Astrocyte (in vitro differentiated cells and primary cell): ENCODE data around the gene MTHFSD. TPM values are rescaled to one million over a fixed set of nuclear protein-coding genes. Genes with fewer than 3 reads are reported as not detected.

Experiments
- DNase-seq: peaks from one replicate; pipeline ENCODE4 v3.0.0-alpha.2; 2010; ENCODE audit warnings: low read depth
- FAIRE-seq: peaks from 2 replicates; lab custom pipeline; 2011; peaks lifted over from hg19 to GRCh38; lab: Jason Lieb, UNC
- H2AFZ ChIP-seq: 2 replicates; pipeline ENCODE4 v1.6.0; 2012; ENCODE audit warnings: low read depth, low read length, inconsistent platforms
- H3K27ac ChIP-seq: 2 replicates; pipeline ENCODE4 v1.5.1; 2011; ENCODE audit warnings: low read depth, low read length, inconsistent platforms
- H3K27me3 ChIP-seq: 2 replicates; pipeline ENCODE4 v1.6.0; 2011; ENCODE audit warnings: low read length, inconsistent platforms; ENCODE audit not compliant: insufficient read depth
- H3K36me3 ChIP-seq: 2 replicates; pipeline ENCODE4 v1.5.1; 2011; ENCODE audit warnings: low read length, inconsistent platforms; ENCODE audit not compliant: insufficient read depth
- H3K4me1 ChIP-seq: 2 replicates; pipeline ENCODE4 v1.5.1; 2011; ENCODE audit warnings: low read length, inconsistent platforms; ENCODE audit not compliant: insufficient read depth
- H3K4me2 ChIP-seq: 2 replicates; pipeline ENCODE4 v1.6.0; 2012; ENCODE audit warnings: low read length, inconsistent platforms
- H3K4me3 ChIP-seq: 2 replicates; pipeline ENCODE4 v1.5.1; 2011; ENCODE audit warnings: low read depth, mild to moderate bottlenecking, low read length, inconsistent platforms; ENCODE audit not compliant: insufficient read depth
- H3K79me2 ChIP-seq: 2 replicates; pipeline ENCODE4 v1.6.0; 2012; ENCODE audit warnings: mild to moderate bottlenecking, low read length, inconsistent platforms; ENCODE audit not compliant: insufficient read depth
- H3K9ac ChIP-seq: 2 replicates; pipeline ENCODE4 v1.6.0; 2012; ENCODE audit warnings: mild to moderate bottlenecking, low read length, inconsistent platforms
- H3K9me3 ChIP-seq: 2 replicates; pipeline ENCODE4 v1.5.1; 2012; ENCODE audit warnings: low read depth, mild to moderate bottlenecking, low read length, inconsistent platforms; ENCODE audit not compliant: insufficient read depth
- H4K20me1 ChIP-seq: 2 replicates; pipeline ENCODE4 v1.6.0; 2012; ENCODE audit warnings: low read length, inconsistent platforms; ENCODE audit not compliant: insufficient read depth
- H3K27ac Mint-ChIP-seq: one replicate; pipeline ENCODE4 v1.8.0; 2021; ENCODE audit warnings: mild to moderate bottlenecking, mixed read lengths; ENCODE audit not compliant: unreplicated experiment
- H3K27me3 Mint-ChIP-seq: one replicate; pipeline ENCODE4 v1.8.0; 2021; ENCODE audit warnings: low read depth, mixed read lengths; ENCODE audit not compliant: unreplicated experiment
- H3K36me3 Mint-ChIP-seq: one replicate; pipeline ENCODE4 v1.8.0; 2021; ENCODE audit warnings: low read depth, mixed read lengths; ENCODE audit not compliant: unreplicated experiment
- H3K4me1 Mint-ChIP-seq: one replicate; pipeline ENCODE4 v1.8.0; 2021; ENCODE audit warnings: low read depth, mixed read lengths; ENCODE audit not compliant: unreplicated experiment
- H3K4me3 Mint-ChIP-seq: one replicate; pipeline ENCODE4 v1.8.0; 2021; ENCODE audit warnings: mild to moderate bottlenecking, moderate library complexity, mixed read lengths; ENCODE audit not compliant: unreplicated experiment
- H3K9me3 Mint-ChIP-seq: one replicate; pipeline ENCODE4 v1.8.0; 2021; ENCODE audit warnings: mild to moderate bottlenecking, mixed read lengths; ENCODE audit not compliant: unreplicated experiment
- CTCF ChIP-seq: IDR thresholded peaks from 2 replicates; pipeline ENCODE4 v1.5.1; 2011; ENCODE audit warnings: low read depth, mild to moderate bottlenecking, inconsistent platforms, low read length, moderate library complexity; ENCODE audit not compliant: insufficient read depth
- EZH2 ChIP-seq: IDR thresholded peaks from 2 replicates; pipeline ENCODE4 v1.6.1; 2012; ENCODE audit warnings: mild to moderate bottlenecking, low read length, inconsistent platforms; ENCODE audit not compliant: insufficient read depth
- total RNA-seq: library from RNA; stranded (reverse); gene quantifications from 2 replicates; pipeline ENCODE4 v1.2.1, GENCODE V29; 2021

The MTHFSD gene
- total RNA-seq, 1 donor from 2014 or later = 15.6 TPM

GRCh38 chr16:86507173-86508027 is 47.6 kb downstream of the MTHFSD start:
- Histone ChIP-seq H3K4me1 (peaks cover 12% of the 10 kb centered on the region), H3K79me2 (peaks cover 19% of the 10 kb centered on the region), H3K9ac (no peak overlapping the region), H2AFZ (peak overlapping the region; percentile 26), H3K27ac (no peak overlapping the region), H3K4me2 (peak overlapping the region; percentile 88), H3K27me3 (peaks cover 69% of the 10 kb centered on the region), H4K20me1 (peaks cover 36% of the 10 kb centered on the region), H3K9me3 (peaks cover 9% of the 10 kb centered on the region), H3K36me3 (no peaks in the 10 kb centered on the region), H3K4me3 (no peak overlapping the region)
- Mint-ChIP-seq H3K9me3 (peaks cover 40% of the 10 kb centered on the region), H3K4me3 (peak overlapping the region; percentile 45), H3K36me3 (peaks cover 2% of the 10 kb centered on the region), H3K27ac (peak overlapping the region; percentile 91), H3K4me1 (peaks cover 6% of the 10 kb centered on the region), H3K27me3 (peaks cover 61% of the 10 kb centered on the region)
- no peak for DNase-seq
- TF ChIP-seq CTCF = no peak
- no peak for TF ChIP-seq EZH2
- FAIRE-seq = no peak

GRCh38 chr16:86505899-86506864 is 48.9 kb downstream of the MTHFSD start:
- H3K4me3 Mint-ChIP-seq = no peak overlapping the region
- H3K4me1 Mint-ChIP-seq = peaks cover 6% of the 10 kb centered on the region
- Histone ChIP-seq H3K4me1 (peaks cover 12% of the 10 kb centered on the region), H3K9me3 (peaks cover 9% of the 10 kb centered on the region), H3K36me3 (no peaks in the 10 kb centered on the region), H4K20me1 (peaks cover 35% of the 10 kb centered on the region), H3K27ac (no peak overlapping the region), H3K79me2 (peaks cover 7% of the 10 kb centered on the region), H3K27me3 (peaks cover 74% of the 10 kb centered on the region), H3K9ac (no peak overlapping the region), H3K4me2 (peak overlapping the region; percentile 25), H2AFZ (no peak overlapping the region), H3K4me3 (no peak overlapping the region)
- no peak for FAIRE-seq
- no peak for DNase-seq
- TF ChIP-seq EZH2 (no peak), CTCF (no peak)
- H3K36me3 Mint-ChIP-seq = peaks cover 2% of the 10 kb centered on the region
- H3K27me3 Mint-ChIP-seq = peaks cover 70% of the 10 kb centered on the region
- peak overlapping the region; percentile 91 for H3K27ac Mint-ChIP-seq
- H3K9me3 Mint-ChIP-seq = peaks cover 40% of the 10 kb centered on the region
